ENCODE measurements around the gene ODAD4.

ODAD4 gene

GRCh38 chr17:41907185-41907556 lies 23.2 kb upstream of the ODAD4 start:
- no peaks in the 10 kb centered on the region for H3K9me3 ChIP-seq (ENCODE audit: insufficient read depth, low read length)
- H3K4me3 ChIP-seq (ENCODE audit: insufficient read length, low read depth): no peak overlapping the region
- H3K9ac ChIP-seq (ENCODE audit: insufficient read length, low read depth): no peak overlapping the region
- no peak for DNase-seq (ENCODE audit: low read depth, low spot score)
- H3K4me1 ChIP-seq (ENCODE audit: insufficient read depth, insufficient read length): peaks cover 13% of the 10 kb centered on the region
- no peak for TF ChIP-seq YY1 (IDR thresholded peaks at IDR 0.05; ENCODE audit: insufficient read depth, insufficient read length)
- TF ChIP-seq ZNF274 (IDR thresholded peaks at IDR 0.05; ENCODE audit: low read depth, low read length): no peak
- no peak for TF ChIP-seq SUZ12 (IDR thresholded peaks at IDR 0.05; ENCODE audit: extremely low read depth, insufficient read depth, insufficient read length)
- no peaks in the 10 kb centered on the region for H3K27me3 ChIP-seq (ENCODE audit: insufficient read depth, insufficient read length)
- peaks cover 96% of the 10 kb centered on the region for H3K36me3 ChIP-seq (ENCODE audit: insufficient read depth, insufficient read length, low read length)

- TF ChIP-seq SUZ12 (IDR thresholded peaks at IDR 0.05; ENCODE audit: extremely low read depth, insufficient read depth, insufficient read length) (no peak), YY1 (IDR thresholded peaks at IDR 0.05; ENCODE audit: insufficient read depth, insufficient read length) (no peak), ZNF274 (IDR thresholded peaks at IDR 0.05; ENCODE audit: low read depth, low read length) (no peak)
- no peak overlapping the region for H3K4me3 ChIP-seq (ENCODE audit: insufficient read length, low read depth)
- no peaks in the 10 kb centered on the region for H3K27me3 ChIP-seq (ENCODE audit: insufficient read depth, insufficient read length)
- peaks cover 96% of the 10 kb centered on the region for H3K36me3 ChIP-seq (ENCODE audit: insufficient read depth, insufficient read length, low read length)
- no peak overlapping the region for H3K9ac ChIP-seq (ENCODE audit: insufficient read length, low read depth)
- H3K4me1 ChIP-seq (ENCODE audit: insufficient read depth, insufficient read length): peaks cover 13% of the 10 kb centered on the region
- no peaks in the 10 kb centered on the region for H3K9me3 ChIP-seq (ENCODE audit: insufficient read depth, low read length)
- no peak for DNase-seq (ENCODE audit: low read depth, low spot score)
Observed at GRCh38 chr17:41907633-41908539, 22.5 kb upstream of the ODAD4 start.

- peaks cover 100% of the 10 kb centered on the region for H3K36me3 ChIP-seq (ENCODE audit: insufficient read depth, insufficient read length, low read length)
Observed at GRCh38 chr17:41909088-41909487, 21.3 kb upstream of the ODAD4 start.

GRCh38 chr17:41910701-41911391 lies 19.6 kb upstream of the ODAD4 start:
- DNase-seq (ENCODE audit: low read depth, low spot score): no peak
- Histone ChIP-seq H3K27me3 (ENCODE audit: insufficient read depth, insufficient read length) (no peaks in the 10 kb centered on the region), H3K4me3 (ENCODE audit: insufficient read length, low read depth) (no peak overlapping the region), H3K9me3 (ENCODE audit: insufficient read depth, low read length) (no peaks in the 10 kb centered on the region), H3K9ac (ENCODE audit: insufficient read length, low read depth) (no peak overlapping the region), H3K4me1 (ENCODE audit: insufficient read depth, insufficient read length) (peaks cover 21% of the 10 kb centered on the region), H3K36me3 (ENCODE audit: insufficient read depth, insufficient read length, low read length) (peaks cover 100% of the 10 kb centered on the region)
- no peak for TF ChIP-seq ZNF274 (IDR thresholded peaks at IDR 0.05; ENCODE audit: low read depth, low read length)
- no peak for TF ChIP-seq YY1 (IDR thresholded peaks at IDR 0.05; ENCODE audit: insufficient read depth, insufficient read length)
- no peak for TF ChIP-seq SUZ12 (IDR thresholded peaks at IDR 0.05; ENCODE audit: extremely low read depth, insufficient read depth, insufficient read length)

More at GRCh38 chr17:41909088-41909487, 21.3 kb upstream of the ODAD4 start:
- Histone ChIP-seq H3K4me3 (ENCODE audit: insufficient read length, low read depth) (no peak overlapping the region), H3K27me3 (ENCODE audit: insufficient read depth, insufficient read length) (no peaks in the 10 kb centered on the region), H3K9ac (ENCODE audit: insufficient read length, low read depth) (no peak overlapping the region), H3K9me3 (ENCODE audit: insufficient read depth, low read length) (no peaks in the 10 kb centered on the region), H3K4me1 (ENCODE audit: insufficient read depth, insufficient read length) (peaks cover 16% of the 10 kb centered on the region)
- TF ChIP-seq YY1 (IDR thresholded peaks at IDR 0.05; ENCODE audit: insufficient read depth, insufficient read length) (no peak), ZNF274 (IDR thresholded peaks at IDR 0.05; ENCODE audit: low read depth, low read length) (no peak), SUZ12 (IDR thresholded peaks at IDR 0.05; ENCODE audit: extremely low read depth, insufficient read depth, insufficient read length) (no peak)
- no peak for DNase-seq (ENCODE audit: low read depth, low spot score)

- H3K4me1 ChIP-seq (ENCODE audit: insufficient read depth, insufficient read length): peaks cover 20% of the 10 kb centered on the region
- no peaks in the 10 kb centered on the region for H3K27me3 ChIP-seq (ENCODE audit: insufficient read depth, insufficient read length)
- TF ChIP-seq YY1 (IDR thresholded peaks at IDR 0.05; ENCODE audit: insufficient read depth, insufficient read length) (no peak), SUZ12 (IDR thresholded peaks at IDR 0.05; ENCODE audit: extremely low read depth, insufficient read depth, insufficient read length) (no peak), ZNF274 (IDR thresholded peaks at IDR 0.05; ENCODE audit: low read depth, low read length) (no peak)
- H3K4me3 ChIP-seq (ENCODE audit: insufficient read length, low read depth): no peak overlapping the region
- no peak overlapping the region for H3K9ac ChIP-seq (ENCODE audit: insufficient read length, low read depth)
- no peak for DNase-seq (ENCODE audit: low read depth, low spot score)
- peaks cover 96% of the 10 kb centered on the region for H3K36me3 ChIP-seq (ENCODE audit: insufficient read depth, insufficient read length, low read length)
- H3K9me3 ChIP-seq (ENCODE audit: insufficient read depth, low read length): no peaks in the 10 kb centered on the region
Observed at GRCh38 chr17:41912925-41913324, 17.5 kb upstream of the ODAD4 start.

- no peak for TF ChIP-seq YY1 (IDR thresholded peaks at IDR 0.05; ENCODE audit: insufficient read depth, insufficient read length)
- TF ChIP-seq SUZ12 (IDR thresholded peaks at IDR 0.05; ENCODE audit: extremely low read depth, insufficient read depth, insufficient read length): no peak
- TF ChIP-seq ZNF274 (IDR thresholded peaks at IDR 0.05; ENCODE audit: low read depth, low read length): no peak
- H3K4me1 ChIP-seq (ENCODE audit: insufficient read depth, insufficient read length): peaks cover 18% of the 10 kb centered on the region
- no peaks in the 10 kb centered on the region for H3K9me3 ChIP-seq (ENCODE audit: insufficient read depth, low read length)
- no peak overlapping the region for H3K9ac ChIP-seq (ENCODE audit: insufficient read length, low read depth)
- peaks cover 89% of the 10 kb centered on the region for H3K36me3 ChIP-seq (ENCODE audit: insufficient read depth, insufficient read length, low read length)
- H3K4me3 ChIP-seq (ENCODE audit: insufficient read length, low read depth): no peak overlapping the region
- H3K27me3 ChIP-seq (ENCODE audit: insufficient read depth, insufficient read length): no peaks in the 10 kb centered on the region
- DNase-seq (ENCODE audit: low read depth, low spot score): no peak
Observed at GRCh38 chr17:41913798-41914197, 16.6 kb upstream of the ODAD4 start.

- Histone ChIP-seq H3K36me3 (ENCODE audit: insufficient read depth, insufficient read length, low read length) (peaks cover 83% of the 10 kb centered on the region), H3K9me3 (ENCODE audit: insufficient read depth, low read length) (no peaks in the 10 kb centered on the region), H3K4me3 (ENCODE audit: insufficient read length, low read depth) (no peak overlapping the region), H3K4me1 (ENCODE audit: insufficient read depth, insufficient read length) (peaks cover 14% of the 10 kb centered on the region), H3K27me3 (ENCODE audit: insufficient read depth, insufficient read length) (no peaks in the 10 kb centered on the region), H3K9ac (ENCODE audit: insufficient read length, low read depth) (no peak overlapping the region)
- TF ChIP-seq SUZ12 (IDR thresholded peaks at IDR 0.05; ENCODE audit: extremely low read depth, insufficient read depth, insufficient read length) (no peak), YY1 (IDR thresholded peaks at IDR 0.05; ENCODE audit: insufficient read depth, insufficient read length) (no peak), ZNF274 (IDR thresholded peaks at IDR 0.05; ENCODE audit: low read depth, low read length) (no peak)
- no peak for DNase-seq (ENCODE audit: low read depth, low spot score)
Observed at GRCh38 chr17:41914358-41914766, 16.1 kb upstream of the ODAD4 start.

Measured in NT2/D1 (cell line).